HG03064 (cell line): ENCODE data around the gene SYCE1L.
A peak's percentile ranks its signal among the peaks of the same experiment; 100 is the strongest.
"Not testable (repeated sequence)": the region's sequence is repeated elsewhere in the genome, so short reads cannot be mapped to it uniquely, and the experiment has no call there.

Experiments
- ATAC-seq: cut with Tn5 transposase; IDR thresholded peaks from one replicate; pipeline ENCODE4 v1.9.1; 2021; ENCODE audit warnings: low read depth; ENCODE audit not compliant: unreplicated experiment

SYCE1L gene, protein sequence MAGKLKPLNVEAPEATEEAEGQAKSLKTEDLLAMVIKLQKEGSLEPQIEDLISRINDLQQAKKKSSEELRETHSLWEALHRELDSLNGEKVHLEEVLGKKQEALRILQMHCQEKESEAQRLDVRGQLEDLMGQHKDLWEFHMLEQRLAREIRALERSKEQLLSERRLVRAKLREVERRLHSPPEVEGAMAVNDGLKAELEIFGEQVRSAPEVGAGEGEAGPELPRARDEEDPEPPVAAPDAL

DNA sequence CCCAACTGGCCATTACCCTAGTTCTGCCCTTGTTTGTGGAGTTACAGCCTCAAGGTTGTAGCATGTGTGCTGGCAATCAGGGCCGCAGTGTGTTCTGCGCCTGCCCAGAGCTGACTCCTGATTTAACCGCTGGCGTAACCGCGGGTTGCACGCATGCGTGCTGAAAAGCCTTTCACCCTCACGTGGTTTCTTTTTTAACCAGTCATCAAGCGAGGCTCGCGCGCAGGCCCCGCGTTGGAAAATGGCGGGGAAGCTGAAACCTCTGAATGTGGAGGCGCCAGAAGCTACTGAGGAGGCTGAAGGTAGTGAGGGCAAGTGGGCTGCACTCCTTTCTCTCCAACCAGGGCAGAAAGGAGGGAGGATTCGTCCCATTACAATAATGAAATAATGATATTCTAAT, at the start of gene SYCE1L:
Gene SYCE1L, plus strand, starts transcription at position 198 of the 400 bp plus-strand sequence. Its CDS starts 44 bp downstream, at position 242.
- no peak for ATAC-seq

DNA sequence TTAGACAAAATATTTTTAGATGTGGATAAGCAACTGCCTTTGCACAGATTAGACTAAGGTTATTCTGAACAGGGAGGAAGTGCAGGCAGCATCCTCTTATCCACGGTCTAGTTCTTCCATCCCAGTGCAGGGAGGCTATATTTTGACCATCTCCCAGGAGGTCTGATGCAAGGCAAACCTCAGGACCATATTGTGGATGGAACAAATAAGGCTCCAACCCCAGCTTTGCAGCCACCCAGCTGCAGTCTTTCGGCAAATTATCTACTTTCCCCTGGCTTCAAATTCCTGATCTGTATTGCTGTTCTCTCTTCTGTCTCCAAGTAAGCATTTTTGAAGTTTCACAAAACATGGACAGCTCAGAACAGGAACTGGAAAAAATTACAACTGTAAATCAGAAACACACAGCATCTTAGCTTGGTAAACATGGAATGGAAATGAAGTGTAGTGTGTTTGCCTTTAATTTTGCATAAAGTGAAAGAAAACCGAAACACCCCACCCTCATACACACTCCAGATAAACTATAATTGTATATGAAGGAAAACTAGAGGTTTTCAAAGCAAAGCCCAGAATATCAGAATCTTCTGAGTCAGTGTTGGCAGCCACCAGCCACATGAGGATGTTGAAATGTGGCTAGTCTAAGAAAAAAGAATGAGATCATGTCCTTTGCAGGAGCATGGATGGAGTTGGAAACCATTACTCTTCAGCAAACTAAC, 41.7 kb upstream of the SYCE1L start:
- no peak for ATAC-seq

DNA sequence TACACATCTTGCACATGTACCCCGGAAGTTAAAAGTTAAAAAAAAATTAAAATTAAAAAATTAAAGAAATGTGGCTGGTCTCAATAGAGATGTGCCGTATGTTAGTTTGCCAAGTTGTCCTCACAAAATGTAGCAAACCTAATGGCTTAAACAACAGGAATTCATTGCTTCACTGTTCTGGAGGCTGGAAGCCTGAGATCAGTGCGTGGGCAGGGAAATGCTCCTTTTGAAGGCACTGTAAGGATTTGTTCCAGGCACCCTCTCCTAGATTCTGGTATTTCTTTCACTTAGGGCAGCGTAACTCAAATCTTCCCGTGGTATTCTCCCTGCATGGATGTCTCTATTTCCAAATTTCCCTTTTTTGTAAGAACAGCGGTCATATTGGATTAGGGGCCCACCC, 40.9 kb upstream of the SYCE1L start:
- no peak for ATAC-seq

DNA sequence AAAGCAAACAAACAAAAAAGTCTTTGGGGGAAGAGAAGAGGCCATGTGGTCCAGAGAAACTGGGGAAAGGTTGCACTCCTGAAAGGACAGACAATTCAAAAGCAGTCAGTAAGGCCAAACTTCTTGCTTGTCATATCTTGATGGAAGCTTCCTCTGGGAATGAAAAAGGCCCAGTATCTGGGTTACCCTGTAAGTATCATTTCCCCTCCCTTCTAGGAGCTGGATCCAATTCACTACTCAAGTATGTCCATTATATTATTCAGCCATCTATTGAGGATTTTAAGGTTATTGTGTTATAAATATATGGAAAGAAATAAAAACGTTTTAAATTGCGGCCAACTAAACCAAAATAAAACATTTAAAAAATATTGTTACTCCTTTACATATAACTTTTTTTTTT, 34.2 kb upstream of the SYCE1L start:
- ATAC-seq: no peak

DNA sequence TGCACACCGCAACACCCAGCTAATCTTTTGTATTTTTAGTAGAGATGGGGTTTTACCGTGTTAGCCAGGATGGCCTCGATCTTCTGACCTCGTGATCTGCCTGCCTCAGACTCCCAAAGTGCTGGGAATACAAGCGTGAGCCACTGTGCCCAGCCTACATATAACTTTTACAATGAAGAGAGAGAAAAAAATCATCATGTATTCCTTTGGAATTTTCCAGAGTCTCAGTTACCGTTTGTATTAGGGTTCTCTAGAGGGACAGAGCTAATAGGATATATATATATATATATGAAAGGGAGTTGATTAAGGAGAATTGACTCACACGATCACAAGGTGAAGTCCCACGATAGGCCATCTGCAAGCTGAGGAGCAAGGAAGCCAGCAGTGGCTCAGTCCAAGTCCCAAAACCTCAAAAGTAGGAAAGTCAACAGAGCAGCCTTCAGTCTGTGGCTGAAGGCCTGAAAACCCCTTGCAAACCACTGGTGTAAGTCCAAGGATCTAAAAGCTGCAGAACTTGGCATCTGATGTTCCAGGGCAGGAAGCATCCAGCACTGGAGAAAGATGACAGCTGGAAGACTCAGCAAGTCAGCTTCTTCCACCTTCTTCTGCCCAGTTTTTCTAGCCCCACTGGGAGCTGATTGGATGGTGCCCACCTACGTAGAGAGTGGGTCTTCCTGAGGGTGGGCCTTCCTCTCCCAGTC, 33.5 kb upstream of the SYCE1L start:
- ATAC-seq: not testable (repeated sequence)

DNA sequence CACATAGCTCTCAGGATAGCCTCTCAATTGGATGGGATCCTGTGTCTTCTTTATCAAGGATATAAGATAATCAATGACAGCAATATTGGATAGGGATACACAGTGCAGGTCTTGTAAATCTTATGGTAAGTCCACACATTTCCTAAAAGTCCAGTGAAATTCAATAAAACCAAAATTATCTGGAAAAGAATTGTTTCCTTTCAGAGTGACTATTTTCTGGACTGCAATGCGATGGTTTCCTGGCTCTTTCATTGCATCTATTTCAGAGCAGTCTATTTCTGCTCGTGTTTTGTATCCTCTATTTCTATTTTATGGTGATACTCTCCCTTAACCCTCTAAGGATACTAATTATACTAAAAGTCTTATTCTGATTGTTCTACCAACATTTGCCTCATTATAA, 32.5 kb upstream of the SYCE1L start:
- ATAC-seq: no peak

DNA sequence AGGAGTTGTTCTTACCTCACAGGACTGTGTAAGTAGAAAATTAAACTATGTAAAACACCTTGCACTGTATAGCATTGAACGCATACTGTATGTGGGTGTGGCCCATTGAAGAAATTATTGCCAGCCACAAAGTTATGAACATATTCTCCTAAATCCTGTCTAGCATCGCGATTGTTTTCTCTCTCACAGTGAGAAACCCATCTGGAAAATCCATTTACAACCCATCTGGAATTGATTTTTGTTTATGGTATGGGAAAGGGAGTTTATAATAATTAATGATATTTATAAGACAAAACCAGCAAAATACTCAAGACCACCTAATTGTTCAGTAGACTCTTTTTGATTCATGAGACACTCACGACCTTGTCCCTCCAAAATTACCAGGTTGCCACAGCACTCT, 30.3 kb upstream of the SYCE1L start:
- no peak for ATAC-seq

DNA sequence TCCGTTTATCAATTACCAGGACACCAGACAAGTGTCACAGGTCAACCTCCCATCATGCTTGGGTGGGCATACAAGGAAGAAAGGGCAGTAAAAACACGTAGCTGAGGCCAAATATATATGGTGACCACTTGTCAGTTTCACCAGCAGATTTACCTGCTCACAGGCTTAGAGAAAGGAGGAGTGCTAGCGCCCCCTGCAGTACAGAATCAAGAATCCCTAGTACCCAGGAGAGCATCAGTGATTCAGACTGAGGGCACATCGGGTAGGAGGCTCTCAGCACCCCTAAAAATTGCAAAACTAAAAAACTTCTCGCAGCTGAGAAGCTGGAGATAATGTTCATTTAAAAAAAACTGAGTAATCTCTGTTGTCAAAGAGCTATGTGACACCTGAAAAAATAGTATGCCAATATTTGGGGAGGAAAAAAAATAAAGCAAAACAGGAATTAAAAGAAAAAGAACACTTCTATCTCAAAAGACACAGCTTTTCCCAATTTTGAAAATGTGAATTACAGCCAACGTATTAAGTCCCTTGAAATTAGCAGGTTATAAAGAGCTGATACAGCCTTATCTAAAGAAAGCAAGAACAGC, 29.5 kb upstream of the SYCE1L start:
- no peak for ATAC-seq

DNA sequence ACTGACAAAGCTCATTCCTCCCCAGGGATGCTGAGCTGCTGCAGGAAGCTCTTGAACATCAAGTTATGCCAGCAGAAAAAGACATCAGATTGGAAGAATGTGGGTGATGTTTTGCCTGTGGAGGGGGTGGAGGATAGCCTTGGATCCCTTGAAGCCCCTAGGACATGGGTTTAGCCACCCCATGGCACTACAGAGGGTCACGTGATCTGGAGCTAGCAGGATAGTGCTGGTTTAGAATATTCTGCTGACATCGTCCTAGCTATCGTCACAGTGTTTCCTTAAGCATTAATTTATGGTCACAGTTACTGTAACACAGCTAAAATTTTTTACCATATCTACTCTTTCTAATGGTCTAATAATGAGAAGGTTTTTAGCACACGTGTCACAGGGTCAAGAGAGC, 28.4 kb upstream of the SYCE1L start:
- ATAC-seq: no peak

DNA sequence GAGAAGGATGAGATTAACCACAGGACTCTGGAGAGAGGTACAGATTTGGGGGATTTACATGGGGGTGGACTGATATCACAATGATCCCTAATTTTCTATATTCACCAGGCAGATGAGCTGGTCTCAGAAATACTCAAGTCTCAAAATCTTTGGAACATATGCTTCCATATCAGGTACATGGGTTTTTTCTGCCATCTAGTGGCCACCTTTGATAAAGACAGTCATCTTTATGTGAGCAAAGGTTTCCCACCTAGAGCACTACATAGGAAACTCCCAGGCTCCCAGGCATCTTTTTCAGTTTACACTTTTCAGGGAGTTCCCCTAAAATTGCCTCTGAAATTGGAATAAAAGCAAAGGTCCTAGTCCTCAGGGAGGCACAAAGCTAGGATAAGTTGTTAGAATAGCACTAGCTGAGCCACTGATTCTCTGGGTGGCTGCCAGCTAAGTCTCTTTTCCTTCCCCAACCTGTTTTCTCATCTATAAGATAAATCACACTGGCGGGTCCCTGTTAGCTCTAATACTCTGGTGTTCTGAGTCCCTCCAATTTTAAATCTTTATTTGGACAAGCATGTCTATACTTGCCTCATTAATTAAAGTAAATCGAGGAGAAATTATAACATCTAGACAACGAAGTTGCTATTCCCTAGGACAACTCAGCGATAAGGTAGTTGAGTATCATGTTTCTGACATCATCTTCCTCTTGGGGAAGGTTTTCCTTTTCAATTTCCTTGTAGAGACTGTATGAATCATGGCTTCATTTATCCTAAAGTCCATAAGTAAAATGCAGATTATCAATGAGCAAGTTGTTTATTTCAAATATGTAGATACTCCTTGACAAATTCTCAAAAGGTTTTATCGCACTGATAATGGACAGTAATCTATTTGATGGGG, 27.2 kb upstream of the SYCE1L start:
- peak; percentile 66 for ATAC-seq

DNA sequence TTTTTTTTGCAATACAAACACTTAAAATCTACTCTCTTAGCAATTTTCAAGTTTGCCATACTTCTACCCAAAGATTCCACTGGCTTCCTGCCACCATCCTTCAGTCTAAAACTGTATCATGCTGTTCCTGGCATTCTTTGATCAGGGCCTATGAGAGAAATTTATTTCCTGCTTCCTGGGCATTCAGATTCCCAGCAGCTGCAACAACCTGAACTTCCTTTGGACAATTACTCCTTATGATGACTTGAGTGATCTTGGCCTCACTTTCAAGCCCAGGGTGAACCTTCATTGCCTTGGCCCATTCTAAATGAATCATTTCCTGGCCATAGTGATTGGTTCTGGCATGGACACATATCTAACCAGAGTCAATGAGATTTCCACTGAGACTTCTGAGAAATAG, 26.3 kb upstream of the SYCE1L start:
- ATAC-seq: no peak

DNA sequence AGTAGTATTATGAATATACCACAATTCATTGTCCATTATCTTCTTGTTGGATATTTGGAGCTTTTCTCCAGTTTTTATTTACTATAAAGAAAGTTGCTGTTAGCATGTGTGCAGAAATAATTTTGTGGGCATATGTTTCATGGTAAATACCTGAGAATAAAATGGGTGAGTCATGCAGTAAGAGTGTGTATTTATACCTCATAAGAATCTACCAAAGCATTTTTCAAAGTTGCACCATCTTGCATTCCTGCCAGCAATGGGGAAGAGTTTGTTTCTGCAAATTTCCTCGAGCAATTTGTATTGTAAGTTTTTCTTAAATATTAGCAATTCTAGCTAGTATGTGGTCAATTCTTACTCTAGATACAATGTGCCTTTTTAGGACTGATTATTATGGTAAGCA, 16.1 kb upstream of the SYCE1L start:
- no peak for ATAC-seq

DNA sequence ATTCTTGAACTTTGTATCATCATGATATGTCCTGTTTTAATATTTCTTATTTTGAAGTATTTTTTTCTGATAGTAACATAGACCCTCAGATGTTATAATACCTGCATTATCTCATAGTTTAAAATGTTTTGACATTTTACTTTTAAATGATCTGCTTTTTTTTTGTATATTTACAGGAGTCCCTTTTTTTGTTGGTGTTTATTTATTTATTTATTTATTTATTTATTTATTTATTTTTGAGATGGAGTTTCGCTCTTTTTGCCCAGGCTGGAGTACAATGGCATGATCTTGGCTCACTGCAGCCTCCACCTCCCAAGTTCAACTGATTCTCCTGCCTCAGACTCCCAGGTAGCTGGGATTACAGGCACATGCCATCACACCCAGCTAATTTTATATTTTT, 12.9 kb upstream of the SYCE1L start:
- ATAC-seq: not testable (repeated sequence)

DNA sequence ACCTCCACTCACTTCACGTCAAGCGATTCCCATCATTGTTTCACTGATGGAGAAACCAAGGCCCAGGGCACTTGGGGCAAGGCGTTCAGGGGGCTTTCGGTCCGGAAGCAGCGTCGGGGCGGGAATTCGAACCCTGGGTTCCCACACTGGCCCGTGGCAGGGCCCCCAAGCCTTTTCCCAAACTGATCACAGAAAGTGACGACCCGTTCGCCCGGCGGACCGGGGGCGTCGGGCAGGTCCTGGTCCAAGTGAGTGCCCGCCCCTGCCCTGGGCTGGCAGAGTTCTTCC, 9.1 kb upstream of the SYCE1L start:
- ATAC-seq: no peak

DNA sequence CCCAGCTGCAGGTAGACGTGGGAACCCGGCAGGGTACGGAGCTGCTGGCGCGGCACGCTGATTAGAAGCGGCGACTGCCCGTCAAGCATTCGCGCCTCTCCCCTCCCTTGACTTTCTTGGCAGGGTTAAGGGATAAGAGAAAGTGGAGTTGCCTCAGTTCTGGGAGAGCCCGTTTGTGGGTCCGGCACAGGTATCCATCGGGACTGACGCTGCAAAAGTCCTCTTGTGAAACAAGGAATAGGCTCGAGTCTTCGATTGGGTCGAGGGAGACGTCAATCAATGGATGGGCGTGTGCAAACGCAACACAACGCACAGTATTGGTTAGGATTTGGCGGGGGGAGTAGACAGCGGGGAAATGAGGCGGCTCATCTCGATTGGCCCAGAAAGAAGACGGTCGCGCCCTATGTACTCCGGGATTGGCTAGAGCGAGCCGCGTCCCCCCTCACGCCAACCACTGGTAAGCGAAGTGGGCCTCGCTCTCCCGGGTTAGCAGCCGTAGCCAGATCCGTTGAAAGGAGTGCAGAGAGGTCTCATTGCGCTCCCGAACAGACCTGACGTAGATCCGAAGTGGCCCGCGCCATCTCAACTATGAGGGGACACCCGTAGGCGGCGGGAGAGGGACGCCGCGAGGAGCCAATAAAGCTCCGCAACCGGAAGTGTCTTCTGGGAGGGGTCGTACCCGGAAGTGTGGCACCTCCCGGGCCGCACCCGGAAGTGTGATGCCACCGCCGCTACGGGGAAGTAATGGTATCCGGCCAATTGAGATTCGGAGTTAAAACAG, 8.5 kb upstream of the SYCE1L start, which contains the start of gene MON1B:
Gene MON1B, plus strand, starts transcription at position 713 of the 781 bp plus-strand sequence. CDS start 296 bp downstream, outside the sequence.
- ATAC-seq: peak; percentile 96

DNA sequence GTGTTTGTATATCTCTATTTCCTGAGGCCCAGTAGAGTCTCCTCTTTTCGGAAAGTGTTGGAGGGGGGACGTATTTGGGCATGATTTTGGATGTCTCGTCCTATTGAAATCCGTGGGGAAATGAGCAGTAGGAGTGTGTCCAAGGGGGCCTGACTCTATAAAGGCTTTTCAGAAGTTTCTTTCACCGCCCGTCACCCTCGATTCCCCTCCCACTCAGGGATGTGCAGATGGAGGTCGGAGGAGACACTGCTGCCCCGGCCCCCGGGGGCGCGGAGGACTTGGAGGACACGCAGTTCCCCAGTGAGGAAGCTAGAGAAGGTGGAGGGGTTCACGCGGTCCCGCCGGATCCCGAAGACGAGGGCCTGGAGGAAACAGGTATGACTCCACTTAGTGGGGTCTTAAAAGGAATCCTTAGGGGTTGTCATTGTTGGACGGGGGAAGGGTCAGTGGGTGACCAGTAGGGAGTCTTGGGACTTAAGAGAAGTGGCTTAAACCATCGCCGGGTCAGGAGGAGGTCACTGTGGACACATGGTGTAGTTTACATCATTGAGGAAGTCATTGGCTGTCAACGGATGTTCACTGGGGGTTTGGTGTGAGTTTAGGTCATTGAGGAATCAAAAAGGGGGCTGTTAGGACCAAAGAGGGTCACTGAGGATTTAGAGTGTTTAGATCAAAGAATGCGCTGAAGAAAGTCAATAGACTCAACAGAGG, 7.8 kb upstream of the SYCE1L start:
- no peak for ATAC-seq

DNA sequence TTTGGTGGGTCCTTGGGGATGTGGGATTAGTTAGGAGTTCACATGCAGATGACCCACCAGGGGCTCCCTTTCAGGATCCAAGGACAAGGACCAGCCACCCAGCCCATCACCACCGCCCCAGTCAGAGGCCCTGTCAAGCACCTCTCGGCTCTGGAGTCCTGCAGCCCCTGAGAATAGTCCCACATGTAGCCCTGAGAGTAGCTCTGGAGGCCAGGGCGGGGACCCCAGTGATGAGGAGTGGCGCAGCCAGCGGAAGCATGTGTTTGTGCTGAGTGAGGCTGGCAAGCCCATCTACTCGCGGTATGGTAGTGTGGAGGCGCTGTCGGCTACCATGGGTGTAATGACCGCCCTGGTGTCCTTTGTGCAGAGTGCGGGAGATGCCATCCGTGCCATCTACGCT, 5.8 kb upstream of the SYCE1L start:
- ATAC-seq: no peak

DNA sequence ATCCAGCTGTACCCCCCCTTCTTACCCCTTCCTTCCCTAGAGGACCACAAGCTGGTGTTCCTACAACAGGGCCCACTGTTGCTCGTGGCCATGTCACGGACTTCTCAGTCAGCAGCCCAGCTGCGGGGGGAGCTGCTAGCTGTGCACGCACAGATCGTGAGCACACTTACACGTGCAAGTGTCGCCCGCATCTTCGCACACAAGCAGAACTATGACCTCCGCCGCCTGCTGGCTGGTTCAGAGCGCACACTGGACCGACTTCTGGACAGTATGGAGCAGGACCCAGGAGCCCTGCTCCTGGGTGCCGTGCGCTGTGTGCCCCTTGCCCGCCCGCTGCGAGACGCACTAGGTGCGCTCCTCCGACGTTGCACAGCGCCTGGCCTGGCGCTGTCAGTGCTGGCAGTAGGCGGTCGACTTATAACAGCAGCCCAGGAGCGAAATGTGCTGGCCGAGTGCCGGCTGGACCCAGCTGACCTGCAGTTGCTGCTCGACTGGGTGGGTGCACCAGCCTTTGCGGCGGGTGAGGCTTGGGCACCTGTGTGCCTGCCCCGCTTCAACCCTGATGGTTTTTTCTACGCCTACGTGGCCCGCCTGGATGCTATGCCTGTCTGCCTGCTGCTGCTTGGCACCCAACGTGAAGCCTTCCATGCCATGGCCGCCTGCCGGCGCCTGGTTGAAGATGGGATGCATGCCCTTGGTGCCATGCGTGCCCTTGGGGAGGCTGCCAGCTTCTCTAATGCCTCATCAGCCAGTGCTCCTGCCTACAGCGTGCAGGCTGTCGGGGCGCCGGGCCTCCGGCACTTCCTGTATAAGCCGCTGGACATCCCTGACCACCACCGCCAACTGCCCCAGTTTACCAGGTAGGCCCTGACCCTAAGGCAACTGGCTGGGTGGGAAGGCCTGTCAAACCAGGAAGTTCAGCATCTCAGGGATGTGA, 4.6 kb upstream of the SYCE1L start:
- no peak for ATAC-seq
